NAMALWA (cell line): Measurements from ENCODE around the gene TCF19.
A peak's percentile ranks its signal among the peaks of the same experiment; 100 is the strongest.
"Not testable (repeated sequence)": the region's sequence is repeated elsewhere in the genome, so short reads cannot be mapped to it uniquely, and the experiment has no call there.

ENCODE experiments used
- DNase-seq: peaks from one replicate; pipeline ENCODE4 v3.0.0-alpha.2; 2015; ENCODE audit warnings: low spot score

The TCF19 gene

GRCh38 chr6:31162463-31163165 is 4.2 kb downstream of the TCF19 start:
- DNase-seq: no peak

- DNase-seq: no peak
Observed at GRCh38 chr6:31163922-31164321, 5.5 kb downstream of the TCF19 start.

- DNase-seq: not testable (repeated sequence)
Observed at GRCh38 chr6:31164475-31165063, 6.2 kb downstream of the TCF19 start.

- DNase-seq: peak; percentile 34
Observed at GRCh38 chr6:31165064-31165832, 6.9 kb downstream of the TCF19 start.

- DNase-seq: no peak
Observed at GRCh38 chr6:31165986-31166385, 7.6 kb downstream of the TCF19 start.

- no peak for DNase-seq
Observed at GRCh38 chr6:31168606-31169005, 10.2 kb downstream of the TCF19 start.

GRCh38 chr6:31169123-31169857 is 10.9 kb downstream of the TCF19 start:
- no peak for DNase-seq

- DNase-seq: not testable (repeated sequence)
Observed at GRCh38 chr6:31169858-31170599, 11.6 kb downstream of the TCF19 start.

- no peak for DNase-seq
Observed at GRCh38 chr6:31170600-31170881, 12.2 kb downstream of the TCF19 start, which contains the start of gene POU5F1. TSS of gene POU5F1 (minus strand) at chr6:31170682. CDS start at chr6:31170620, 62 bp downstream.

GRCh38 chr6:31170987-31171671 is 12.7 kb downstream of the TCF19 start:
- DNase-seq: no peak

- DNase-seq: no peak
Observed at GRCh38 chr6:31171931-31172905, 13.8 kb downstream of the TCF19 start.

GRCh38 chr6:31172973-31173384 is 14.6 kb downstream of the TCF19 start:
- DNase-seq: no peak

- no peak for DNase-seq
Observed at GRCh38 chr6:31173406-31173805, 15.0 kb downstream of the TCF19 start.

GRCh38 chr6:31174378-31174777 is 16.0 kb downstream of the TCF19 start:
- DNase-seq: no peak

GRCh38 chr6:31175971-31176370 is 17.6 kb downstream of the TCF19 start:
- DNase-seq: no peak

- DNase-seq: no peak
Observed at GRCh38 chr6:31178143-31179041, 20.0 kb downstream of the TCF19 start.

- no peak for DNase-seq
Observed at GRCh38 chr6:31179042-31179386, 20.6 kb downstream of the TCF19 start.

- DNase-seq: no peak
Observed at GRCh38 chr6:31179896-31180295, 21.5 kb downstream of the TCF19 start.

GRCh38 chr6:31180500-31180899 is 22.1 kb downstream of the TCF19 start:
- peak; percentile 84 for DNase-seq
